ENCODE data around the gene GCNT2. TPM values are rescaled to one million over a fixed set of nuclear protein-coding genes. Genes with fewer than 3 reads are reported as not detected.

GCNT2 gene
- total and polyA plus RNA-seq, 2 of the 8 experiments (the other 6 are each of a cell fraction or from before 2014, with no cell fraction given) = 19.3 to 52.5 TPM

- no peak overlapping the region for H2BK20ac ChIP-seq (ENCODE audit: low read length)
- TF ChIP-seq GTF2F1 (IDR thresholded peaks at IDR 0.05; ENCODE audit: borderline replicate concordance, low read depth, low read length) (no peak), BCL11A (IDR thresholded peaks at IDR 0.05; ENCODE audit: low read depth in 2 of 2, low read length in 2 of 2) (no peak), ATF3 (IDR thresholded peaks at IDR 0.05; ENCODE audit: insufficient read depth, low read depth, low read length) (no peak), POU5F1 (IDR thresholded peaks at IDR 0.05; ENCODE audit: low read depth, low read length) (no peak), SP4 (IDR thresholded peaks at IDR 0.05; ENCODE audit: low read length) (no peak), SRF (IDR thresholded peaks at IDR 0.05; ENCODE audit: low read depth, low read length) (no peak), RAD21 (IDR thresholded peaks at IDR 0.05 in 1 of 2, conservative IDR thresholded peaks at IDR 0.05 in 1 of 2; ENCODE audit: low read depth in 2 of 2, low read length in 2 of 2) (no peak), USF2 (IDR thresholded peaks at IDR 0.05; ENCODE audit: low read length) (no peak), POLR2AphosphoS5 (IDR thresholded peaks at IDR 0.05; ENCODE audit: low read depth, low read length) (no peak), NRF1 (IDR thresholded peaks at IDR 0.05; ENCODE audit: low read depth, low read length) (no peak), EP300 (IDR thresholded peaks at IDR 0.05; ENCODE audit: borderline replicate concordance in 1 of 2, low read depth in 2 of 2, low read length in 2 of 2) (no peak), ASH2L (IDR thresholded peaks at IDR 0.05; ENCODE audit: low read length) (no peak)
These were observed 87.9 kb downstream of the GCNT2 start for GRCh38 chr6:10609038-10609437.

More at GRCh38 chr6:10609038-10609437, 87.9 kb downstream of the GCNT2 start:
- no peaks in the 10 kb centered on the region; a peak in 1 of 4 replicates for H3K9me3 ChIP-seq (ENCODE audit: insufficient read depth in 2 of 2, low read depth in 1 of 2, low read length in 1 of 2)
- POLR2A ChIA-PET (ENCODE audit: partially characterized antibody) = interaction anchor here (0.7 to 2.2 kb wide), 7 partner anchors 10 to 51 kb away, joined by 3 to 8 read pairs (median 3); no protein-coding TSS in a partner anchor
- CTCF ChIA-PET (ENCODE audit: partially characterized antibody) = interaction anchor here (0.9 to 1.6 kb wide), 2 partner anchors 98 to 130 kb away, joined by 3 read pairs; no protein-coding TSS in a partner anchor
- no peak overlapping the region for H3K14ac ChIP-seq (ENCODE audit: insufficient read length)
- H3K23ac ChIP-seq (ENCODE audit: insufficient read length) = no peak overlapping the region
- H3K36me3 ChIP-seq (ENCODE audit: control insufficient read depth in 2 of 4, insufficient read depth in 4 of 4, low read length in 3 of 4) = peaks cover 0 to 15% (median 2%) of the 10 kb centered on the region in 4 experiments; a peak in 3 of 8 replicates
- peaks cover 14% of the 10 kb centered on the region for H3K79me1 ChIP-seq (ENCODE audit: low read depth, low read length)
- H4K20me1 ChIP-seq (replicated peaks in 1 of 2; ENCODE audit: control insufficient read depth in 1 of 2, insufficient read depth in 2 of 2, low read length in 2 of 2) = peaks cover 3 to 9% of the 10 kb centered on the region in 2 experiments
- H3K56ac ChIP-seq (replicated peaks; ENCODE audit: insufficient read length, low read depth, low read length) = no peak overlapping the region
- H2BK5ac ChIP-seq (ENCODE audit: low read depth, low read length) = no peak overlapping the region
- H3K27ac ChIP-seq (ENCODE audit: low read depth, low read length) = no peak overlapping the region
- peaks cover 0 to 10% (median 2%) of the 10 kb centered on the region in 4 experiments; a peak in 3 of 7 replicates for H3K4me1 ChIP-seq (replicated peaks in 1 of 4; ENCODE audit: control insufficient read depth in 3 of 4, insufficient read depth in 4 of 4, low read length in 3 of 4)
- H3K4me2 ChIP-seq (ENCODE audit: insufficient read depth in 1 of 2, low read depth in 2 of 2, low read length in 2 of 2) = no peak overlapping the region
- WGBS, 2 experiments (ENCODE audit: extremely low coverage in 1 of 2, insufficient coverage in 1 of 2, insufficient read length in 1 of 2, insufficient replicate concordance in 2 of 2, low coverage in 1 of 2, low lambda C conversion rate in 2 of 2, missing lambda C conversion rate in 1 of 2) = 91% methylated on average over 1 of the region's 1 CpG; no CpG with 5 or more reads in 1 of the 2 experiments
- H2BK12ac ChIP-seq (ENCODE audit: low read depth, low read length) = no peak overlapping the region
- H3K79me2 ChIP-seq (ENCODE audit: control insufficient read depth in 1 of 2, insufficient read depth in 2 of 2, low read length in 2 of 2) = peaks cover 6 to 77% of the 10 kb centered on the region in 2 experiments; a peak in 3 of 4 replicates
- H3K23me2 ChIP-seq (ENCODE audit: low read depth, low read length) = no peaks in the 10 kb centered on the region
- FAIRE-seq (no peak), DNase-seq (ENCODE audit: low read depth in 1 of 2, low spot score in 2 of 2) (no peak)
- H3K27me3 ChIP-seq (replicated peaks in 1 of 4; ENCODE audit: control insufficient read depth in 3 of 4, extremely low read depth in 1 of 4, insufficient read depth in 3 of 4, low read length in 3 of 4) = no peaks in the 10 kb centered on the region
- H2BK15ac ChIP-seq (ENCODE audit: low read length) = no peak overlapping the region
- no peak overlapping the region for H2AFZ ChIP-seq (ENCODE audit: low read length)
- H3K18ac ChIP-seq (ENCODE audit: extremely low read depth, low read length) = no peak overlapping the region
- H3K4ac ChIP-seq (replicated peaks; ENCODE audit: insufficient read length, low read depth, low read length) = no peak overlapping the region
- no peak overlapping the region for H4K91ac ChIP-seq (replicated peaks; ENCODE audit: insufficient read length, low read length)
- H4K5ac ChIP-seq (ENCODE audit: insufficient read length, low read depth, low read length) = no peak overlapping the region
- H4K8ac ChIP-seq (ENCODE audit: extremely low read depth, insufficient read depth, low read length) = no peak overlapping the region
- H3K9ac ChIP-seq (replicated peaks in 1 of 4; ENCODE audit: extremely low read depth in 1 of 4, low read depth in 3 of 4, low read length in 3 of 4) = no peak overlapping the region
- H2AK5ac ChIP-seq (ENCODE audit: low read depth, low read length) = no peak overlapping the region
- no peak overlapping the region for H2BK120ac ChIP-seq (replicated peaks; ENCODE audit: low read depth, low read length)
- H3K4me3 ChIP-seq (ENCODE audit: extremely low read depth in 1 of 4, insufficient read depth in 2 of 4, low read depth in 3 of 4, low read length in 4 of 4) = no peak overlapping the region
